Muscle layer of duodenum (tissue), 2 donors: Measurements from ENCODE around the gene ANKRD16.

Experiments used
- H3K27ac ChIP-seq: one replicate; pipeline ENCODE4 v1.7.0; 2013; ENCODE audit warnings: mild to moderate bottlenecking, low read length
- H3K27me3 ChIP-seq: one replicate; pipeline ENCODE4 v1.7.0; 2013; ENCODE audit warnings: low read depth, mild to moderate bottlenecking, control low read depth, low read length
- H3K36me3 ChIP-seq, 2 donors: one replicate each; pipeline ENCODE4 v1.7.0; 2013; ENCODE audit warnings: low read length in 2 of 2, control low read depth in 1 of 2, mild to moderate bottlenecking in 1 of 2; ENCODE audit not compliant: insufficient read depth in 2 of 2, control insufficient read depth in 1 of 2
- H3K4me1 ChIP-seq, 2 donors: one replicate each; pipeline ENCODE4 v1.7.0; 2013; ENCODE audit warnings: low read length in 2 of 2, mild to moderate bottlenecking in 2 of 2, control low read depth in 1 of 2, moderate library complexity in 1 of 2; ENCODE audit not compliant: insufficient read depth in 2 of 2, control insufficient read depth in 1 of 2
- H3K4me3 ChIP-seq, 2 donors: one replicate each; pipeline ENCODE4 v1.7.0; 2013; ENCODE audit warnings: low read length in 2 of 2, low read depth in 1 of 2, mild to moderate bottlenecking in 1 of 2
- H3K9me3 ChIP-seq, 2 donors: one replicate each; pipeline ENCODE4 v1.7.0; 2013; ENCODE audit warnings: low read length in 2 of 2, control low read depth in 1 of 2, mild to moderate bottlenecking in 1 of 2; ENCODE audit not compliant: control insufficient read depth in 1 of 2
- donor health status: healthy.

The ANKRD16 gene

GRCh38 chr10:5903563-5903962, 13.9 kb upstream of the ANKRD16 start:
- H3K36me3 ChIP-seq = peaks cover 9 to 16% of the 10 kb centered on the region in 2 donors
- no peaks in the 10 kb centered on the region for H3K27me3 ChIP-seq
- H3K4me1 ChIP-seq = no peaks in the 10 kb centered on the region
- H3K27ac ChIP-seq = no peak overlapping the region
- H3K9me3 ChIP-seq = no peaks in the 10 kb centered on the region
- H3K4me3 ChIP-seq = no peak overlapping the region

- H3K36me3 ChIP-seq = peaks cover 10 to 13% of the 10 kb centered on the region in 2 donors
- no peaks in the 10 kb centered on the region for H3K9me3 ChIP-seq
- no peaks in the 10 kb centered on the region for H3K27me3 ChIP-seq
- H3K4me1 ChIP-seq = no peaks in the 10 kb centered on the region
- no peak overlapping the region for H3K4me3 ChIP-seq
- no peak overlapping the region for H3K27ac ChIP-seq
Measured at GRCh38 chr10:5902511-5903274, 13.0 kb upstream of the ANKRD16 start.

GRCh38 chr10:5900247-5900646, 10.6 kb upstream of the ANKRD16 start:
- Histone ChIP-seq H3K36me3 (peaks cover 14 to 18% of the 10 kb centered on the region in 2 donors), H3K4me1 (no peaks in the 10 kb centered on the region), H3K27me3 (no peaks in the 10 kb centered on the region), H3K27ac (no peak overlapping the region), H3K4me3 (no peak overlapping the region), H3K9me3 (no peaks in the 10 kb centered on the region)

GRCh38 chr10:5898163-5898562, 8.5 kb upstream of the ANKRD16 start:
- no peaks in the 10 kb centered on the region for H3K4me1 ChIP-seq
- H3K27me3 ChIP-seq = no peaks in the 10 kb centered on the region
- no peak overlapping the region for H3K4me3 ChIP-seq
- no peak overlapping the region for H3K27ac ChIP-seq
- H3K36me3 ChIP-seq = peaks cover 17 to 25% of the 10 kb centered on the region in 2 donors
- no peaks in the 10 kb centered on the region for H3K9me3 ChIP-seq

GRCh38 chr10:5897504-5897903, 7.8 kb upstream of the ANKRD16 start:
- Histone ChIP-seq H3K4me1 (no peaks in the 10 kb centered on the region), H3K27me3 (no peaks in the 10 kb centered on the region), H3K9me3 (no peaks in the 10 kb centered on the region), H3K27ac (no peak overlapping the region), H3K4me3 (no peak overlapping the region), H3K36me3 (peaks cover 17 to 25% of the 10 kb centered on the region in 2 donors)

GRCh38 chr10:5897053-5897340, 7.3 kb upstream of the ANKRD16 start:
- no peak overlapping the region for H3K4me3 ChIP-seq
- H3K4me1 ChIP-seq = peaks cover 0 to 5% of the 10 kb centered on the region in 2 donors
- no peaks in the 10 kb centered on the region for H3K27me3 ChIP-seq
- no peak overlapping the region for H3K27ac ChIP-seq
- no peaks in the 10 kb centered on the region for H3K9me3 ChIP-seq
- H3K36me3 ChIP-seq = peaks cover 17 to 25% of the 10 kb centered on the region in 2 donors

GRCh38 chr10:5896208-5897052, 6.7 kb upstream of the ANKRD16 start:
- no peak overlapping the region for H3K27ac ChIP-seq

GRCh38 chr10:5895804-5896203, 6.1 kb upstream of the ANKRD16 start:
- Histone ChIP-seq H3K27ac (no peak overlapping the region), H3K27me3 (no peaks in the 10 kb centered on the region), H3K4me1 (peaks cover 4 to 17% of the 10 kb centered on the region in 2 donors), H3K9me3 (no peaks in the 10 kb centered on the region), H3K4me3 (no peak overlapping the region), H3K36me3 (peaks cover 17 to 25% of the 10 kb centered on the region in 2 donors)

More at GRCh38 chr10:5896208-5897052, 6.7 kb upstream of the ANKRD16 start:
- no peak overlapping the region for H3K4me3 ChIP-seq
- no peaks in the 10 kb centered on the region for H3K27me3 ChIP-seq
- H3K4me1 ChIP-seq = peaks cover 0 to 11% of the 10 kb centered on the region in 2 donors
- peaks cover 17 to 25% of the 10 kb centered on the region in 2 donors for H3K36me3 ChIP-seq
- no peaks in the 10 kb centered on the region for H3K9me3 ChIP-seq

GRCh38 chr10:5895365-5895764, 5.7 kb upstream of the ANKRD16 start:
- H3K9me3 ChIP-seq = no peaks in the 10 kb centered on the region
- H3K4me1 ChIP-seq = peaks cover 4 to 19% of the 10 kb centered on the region in 2 donors
- no peaks in the 10 kb centered on the region for H3K27me3 ChIP-seq
- H3K27ac ChIP-seq = no peak overlapping the region
- peaks cover 17 to 25% of the 10 kb centered on the region in 2 donors for H3K36me3 ChIP-seq
- H3K4me3 ChIP-seq = no peak overlapping the region

- Histone ChIP-seq H3K4me1 (peaks cover 4 to 19% of the 10 kb centered on the region in 2 donors), H3K27me3 (no peaks in the 10 kb centered on the region), H3K27ac (no peak overlapping the region), H3K4me3 (no peak overlapping the region), H3K9me3 (no peaks in the 10 kb centered on the region), H3K36me3 (peaks cover 17 to 25% of the 10 kb centered on the region in 2 donors)
Measured at GRCh38 chr10:5894873-5895272, 5.2 kb upstream of the ANKRD16 start.

GRCh38 chr10:5894403-5894802, 4.7 kb upstream of the ANKRD16 start:
- no peaks in the 10 kb centered on the region for H3K9me3 ChIP-seq
- peaks cover 17 to 25% of the 10 kb centered on the region in 2 donors for H3K36me3 ChIP-seq
- H3K4me3 ChIP-seq = no peak overlapping the region
- H3K27me3 ChIP-seq = no peaks in the 10 kb centered on the region
- H3K27ac ChIP-seq = no peak overlapping the region
- peaks cover 4 to 19% of the 10 kb centered on the region in 2 donors for H3K4me1 ChIP-seq
